ENCODE measurements around the gene ZCCHC2.

Gene ZCCHC2

GRCh38 chr18:62545098-62545497, 22.3 kb downstream of the ZCCHC2 start:
- no peak for TF ChIP-seq CTCF (IDR thresholded peaks at IDR 0.05; ENCODE audit: insufficient read depth, low read depth, low read length, missing control alignments)
- no peak for DNase-seq (ENCODE audit: low read depth)
- H3K4me3 ChIP-seq (ENCODE audit: low read length) = no peak overlapping the region

DNA sequence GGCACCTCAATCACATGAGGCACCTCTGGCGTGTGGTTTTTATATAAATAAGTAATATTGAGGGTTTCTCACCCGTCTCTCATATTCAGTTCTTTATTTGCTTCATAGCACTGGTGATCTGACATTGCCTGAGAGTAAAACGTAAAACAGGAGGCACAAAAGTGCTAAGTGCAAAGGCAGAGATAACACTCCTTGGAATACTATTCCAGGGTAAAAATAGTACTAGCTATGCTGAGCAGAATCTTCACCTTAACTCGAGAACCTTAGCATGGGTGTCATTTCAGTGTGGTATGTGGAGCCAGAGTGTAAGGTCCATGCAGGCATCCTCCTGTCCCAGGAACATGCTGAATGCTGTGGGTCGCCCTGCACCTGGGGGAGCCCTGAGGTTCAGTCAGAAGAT, 26.9 kb downstream of the ZCCHC2 start:
- no peak for DNase-seq (ENCODE audit: low read depth)
- TF ChIP-seq CTCF (IDR thresholded peaks at IDR 0.05; ENCODE audit: insufficient read depth, low read depth, low read length, missing control alignments) = no peak
- no peak overlapping the region for H3K4me3 ChIP-seq (ENCODE audit: low read length)

GRCh38 chr18:62550746-62551145, 27.9 kb downstream of the ZCCHC2 start:
- DNase-seq (ENCODE audit: low read depth) = no peak
- H3K4me3 ChIP-seq (ENCODE audit: low read length) = no peak overlapping the region
- no peak for TF ChIP-seq CTCF (IDR thresholded peaks at IDR 0.05; ENCODE audit: insufficient read depth, low read depth, low read length, missing control alignments)

GRCh38 chr18:62551972-62552513, 29.2 kb downstream of the ZCCHC2 start:
- no peak for TF ChIP-seq CTCF (IDR thresholded peaks at IDR 0.05; ENCODE audit: insufficient read depth, low read depth, low read length, missing control alignments)
- H3K4me3 ChIP-seq (ENCODE audit: low read length) = no peak overlapping the region
- DNase-seq (ENCODE audit: low read depth) = no peak

DNA sequence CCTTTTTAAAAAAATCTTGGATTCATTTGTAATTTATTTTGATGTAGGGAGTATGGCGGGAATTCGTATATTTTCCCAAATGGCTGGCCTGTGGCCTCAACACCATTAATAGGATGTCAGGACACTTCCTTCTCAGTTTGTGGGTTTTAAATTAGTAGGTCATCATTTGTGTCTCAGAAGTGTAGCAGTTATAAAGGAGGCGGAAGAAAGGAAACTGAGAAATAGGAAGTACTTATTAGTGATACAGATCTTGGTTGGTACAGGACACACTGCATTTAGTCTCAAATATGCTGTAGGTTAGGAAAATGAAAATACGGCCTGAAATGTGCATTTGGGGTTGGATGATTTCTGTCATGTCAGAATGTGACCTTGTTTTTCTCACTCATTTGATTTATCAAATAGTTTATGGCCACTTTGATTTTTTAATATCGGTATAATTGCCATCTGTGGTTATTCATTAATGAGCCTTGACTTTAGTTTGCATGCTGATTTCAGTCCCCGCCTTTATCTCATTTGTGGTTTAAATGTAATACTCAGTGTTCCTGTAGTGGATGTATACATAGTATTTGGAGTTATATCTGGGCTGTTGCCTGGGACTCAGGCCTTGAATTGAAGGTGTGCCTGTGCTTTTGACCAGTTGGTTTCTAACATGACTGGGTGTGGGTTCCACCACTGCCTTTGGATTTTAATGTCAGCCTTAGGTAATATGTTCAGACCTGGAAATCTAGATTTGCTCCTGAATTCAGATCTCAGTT, 31.4 kb downstream of the ZCCHC2 start:
- TF ChIP-seq CTCF (IDR thresholded peaks at IDR 0.05; ENCODE audit: insufficient read depth, low read depth, low read length, missing control alignments) = no peak
- H3K4me3 ChIP-seq (ENCODE audit: low read length) = no peak overlapping the region
- DNase-seq (ENCODE audit: low read depth) = no peak

DNA sequence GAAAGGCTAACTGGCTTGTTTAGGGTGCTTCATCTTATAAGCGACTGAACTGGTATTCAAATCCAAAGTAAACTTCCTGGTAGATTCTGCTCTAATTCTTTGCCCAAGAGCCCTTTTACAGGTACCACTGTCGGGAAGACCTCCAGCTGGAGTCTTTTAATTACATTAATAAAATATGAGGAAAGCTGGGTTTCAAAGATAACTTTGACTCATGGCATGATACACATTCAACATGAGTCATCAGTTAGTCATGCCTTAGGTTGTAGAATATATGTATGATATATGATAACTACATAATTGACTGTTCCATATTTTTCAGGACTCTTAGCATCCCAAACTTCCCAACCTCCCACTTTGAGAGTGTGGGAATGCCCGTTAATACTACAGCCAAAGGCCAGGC, 32.3 kb downstream of the ZCCHC2 start:
- no peak overlapping the region for H3K4me3 ChIP-seq (ENCODE audit: low read length)
- peak; percentile 85 for DNase-seq (ENCODE audit: low read depth)
- no peak for TF ChIP-seq CTCF (IDR thresholded peaks at IDR 0.05; ENCODE audit: insufficient read depth, low read depth, low read length, missing control alignments)

- no peak for TF ChIP-seq CTCF (IDR thresholded peaks at IDR 0.05; ENCODE audit: insufficient read depth, low read depth, low read length, missing control alignments)
- H3K4me3 ChIP-seq (ENCODE audit: low read length) = no peak overlapping the region
- no peak for DNase-seq (ENCODE audit: low read depth)
Observed at GRCh38 chr18:62556397-62556796, 33.6 kb downstream of the ZCCHC2 start.
